IMR-90 (cell line): ENCODE results near the gene NRP1. TPM values are rescaled to one million over a fixed set of nuclear protein-coding genes. Genes with fewer than 3 reads are reported as not detected.
A peak's percentile ranks its signal among the peaks of the same experiment; 100 is the strongest.

Source experiments
- ATAC-seq: fragments of 200-7000 bp; cut with Tn5 transposase; 2 replicates; pipeline ENCODE4 v1.9.1; 2020; ENCODE audit warnings: low read depth, mild to moderate bottlenecking, moderate library complexity
- BruUV-seq: library from RNA; stranded (reverse); fragments of 400-500 nt; replicated peaks from 2 replicates; lab custom pipeline; 2021; lab: Mats Ljungman, UMichigan
- CTCF ChIA-PET: fragments of 300-600 bp; formaldehyde crosslinking; extraction: SDS; loops from one replicate; lab custom pipeline; 2021; ENCODE audit warnings: antibody characterized with exemption; lab: Yijun Ruan, JAX
- POLR2A ChIA-PET: fragments of 300-600 bp; sonication (Branson Sonifier 250); formaldehyde crosslinking; loops from one replicate; lab custom pipeline; 2022; ENCODE audit warnings: antibody characterized with exemption; ENCODE audit not compliant: unreplicated experiment; lab: Charles Lee
- DNase-seq: peaks from one replicate; pipeline ENCODE4 v3.0.0; 2013
- H2AFZ ChIP-seq: replicated peaks from 2 replicates; pipeline ENCODE3; 2013; ENCODE audit warnings: low read length, mild to moderate bottlenecking; ENCODE audit not compliant: poor library complexity
- H2AK5ac ChIP-seq: 2 replicates; pipeline ENCODE4 v1.6.1; 2013; ENCODE audit warnings: low read depth, low read length, inconsistent platforms
- H2AK9ac ChIP-seq: replicated peaks from 2 replicates; pipeline ENCODE3; 2013; ENCODE audit warnings: mild to moderate bottlenecking, low read depth, low read length, moderate library complexity; ENCODE audit not compliant: poor library complexity
- H2BK120ac ChIP-seq: 2 replicates; pipeline ENCODE4 v1.6.1; 2013; ENCODE audit warnings: low read depth, low read length, inconsistent platforms
- H2BK15ac ChIP-seq: 3 replicates; pipeline ENCODE4 v1.6.1; 2013; ENCODE audit warnings: low read depth, low read length, inconsistent platforms
- H2BK20ac ChIP-seq: 2 replicates; pipeline ENCODE4 v1.6.1; 2013; ENCODE audit warnings: low read depth, mild to moderate bottlenecking, inconsistent platforms, low read length, moderate library complexity
- H2BK5ac ChIP-seq: 2 replicates; pipeline ENCODE4 v1.6.1; 2013; ENCODE audit warnings: mild to moderate bottlenecking, low read depth, low read length, inconsistent platforms; ENCODE audit not compliant: poor library complexity, severe bottlenecking
- H3K14ac ChIP-seq: replicated peaks from 2 replicates; pipeline ENCODE4 v1.6.1; 2013; ENCODE audit warnings: low read depth, low read length, inconsistent platforms
- H3K18ac ChIP-seq: 2 replicates; pipeline ENCODE4 v1.6.1; 2013; ENCODE audit warnings: low read depth, low read length, control low read depth
- H3K23ac ChIP-seq: 2 replicates; pipeline ENCODE4 v1.6.1; 2013; ENCODE audit warnings: low read depth, low read length, inconsistent platforms
- H3K27ac ChIP-seq: 2 replicates; pipeline ENCODE4 v1.5.1; 2013; ENCODE audit warnings: mild to moderate bottlenecking, control low read depth, low read length; ENCODE audit not compliant: insufficient read depth
- H3K27me3 ChIP-seq: 2 replicates; pipeline ENCODE4 v1.6.1; 2013; ENCODE audit warnings: low read length; ENCODE audit not compliant: control insufficient read depth, insufficient read depth
- H3K36me3 ChIP-seq: 2 replicates; pipeline ENCODE4 v1.6.1; 2013; ENCODE audit warnings: low read length, mixed read lengths; ENCODE audit not compliant: control insufficient read depth, insufficient read depth
- H3K4ac ChIP-seq: 2 replicates; pipeline ENCODE4 v1.6.1; 2013; ENCODE audit warnings: low read depth, low read length, inconsistent platforms
- H3K4me1 ChIP-seq: 2 replicates; pipeline ENCODE4 v1.6.1; 2013; ENCODE audit warnings: low read length, mixed read lengths; ENCODE audit not compliant: control insufficient read depth, insufficient read depth
- H3K4me2 ChIP-seq: 2 replicates; pipeline ENCODE4 v1.6.1; 2013; ENCODE audit warnings: low read depth, mild to moderate bottlenecking, control low read depth, low read length, moderate library complexity
- H3K4me3 ChIP-seq: 2 replicates; pipeline ENCODE4 v1.5.1; 2013; ENCODE audit warnings: low read depth, mild to moderate bottlenecking, control low read depth, low read length, moderate library complexity; ENCODE audit not compliant: insufficient read depth
- H3K56ac ChIP-seq: 2 replicates; pipeline ENCODE4 v1.6.1; 2013; ENCODE audit warnings: low read length, inconsistent platforms; ENCODE audit not compliant: insufficient read depth; ENCODE audit errors: extremely low read depth
- H3K79me1 ChIP-seq, 2 experiments: 2 replicates each; pipeline ENCODE4 v1.6.1; 2013; ENCODE audit warnings: low read length in 2 of 2, inconsistent platforms in 1 of 2, low read depth in 1 of 2
- H3K9ac ChIP-seq: 2 replicates; pipeline ENCODE4 v1.6.1; 2013; ENCODE audit warnings: low read depth, low read length, control low read depth
- H3K9me1 ChIP-seq: 2 replicates; pipeline ENCODE4 v1.6.1; 2013; ENCODE audit warnings: low read length, inconsistent platforms; ENCODE audit not compliant: insufficient read depth
- H3K9me3 ChIP-seq: 2 replicates; pipeline ENCODE4 v1.6.1; 2013; ENCODE audit warnings: low read length; ENCODE audit not compliant: control insufficient read depth, insufficient read depth
- H4K20me1 ChIP-seq: 2 replicates; pipeline ENCODE4 v1.6.1; 2013; ENCODE audit warnings: low read length, inconsistent platforms; ENCODE audit not compliant: insufficient read depth
- H4K5ac ChIP-seq: 2 replicates; pipeline ENCODE4 v1.6.1; 2013; ENCODE audit warnings: mild to moderate bottlenecking, low read depth, low read length, control low read depth
- H4K8ac ChIP-seq, 2 experiments: 2 replicates each; pipeline ENCODE4 v1.6.1; 2013; ENCODE audit warnings: low read depth in 2 of 2, low read length in 2 of 2, control low read depth in 1 of 2, inconsistent platforms in 1 of 2
- H4K91ac ChIP-seq: 2 replicates; pipeline ENCODE4 v1.6.1; 2013; ENCODE audit warnings: low read depth, low read length, inconsistent platforms; ENCODE audit not compliant: insufficient read depth
- CEBPB ChIP-seq: IDR thresholded peaks from 2 replicates; pipeline ENCODE4 v1.6.1; 2012; ENCODE audit warnings: low read depth, low read length, improper control_type of control experiment
- CTCF ChIP-seq: conservative IDR thresholded peaks from 2 replicates; pipeline ENCODE4 v1.5.1; 2012; ENCODE audit warnings: mild to moderate bottlenecking, low read depth, low read length, improper control_type of control experiment
- FOS ChIP-seq: fragments of 150-350 bp; IDR thresholded peaks from 2 replicates; pipeline ENCODE4 v1.6.1; 2016; ENCODE audit warnings: low read depth, low read length
- MXI1 ChIP-seq: IDR thresholded peaks from 2 replicates; pipeline ENCODE4 v1.6.1; 2012; ENCODE audit warnings: low read depth, mild to moderate bottlenecking, low read length, moderate library complexity, borderline replicate concordance
- RAD21 ChIP-seq: IDR thresholded peaks from 2 replicates; pipeline ENCODE4 v1.6.1; 2012; ENCODE audit warnings: low read length, improper control_type of control experiment
- RCOR1 ChIP-seq: IDR thresholded peaks from 2 replicates; pipeline ENCODE4 v1.6.1; 2012; ENCODE audit warnings: mild to moderate bottlenecking, low read length, improper control_type of control experiment; ENCODE audit not compliant: insufficient replicate concordance
- RFX5 ChIP-seq: IDR thresholded peaks from 2 replicates; pipeline ENCODE4 v1.8.0; 2012; ENCODE audit warnings: low read depth, mild to moderate bottlenecking, low read length, moderate library complexity
- WGBS, 2 experiments: methylation state at CpG; one replicate each; pipeline versions ENCODE4 v1.1.5 to v1.1.7; 2013; ENCODE audit warnings: missing lambda C conversion rate in 2 of 2; ENCODE audit not compliant: insufficient read length in 1 of 2; ENCODE audit errors: extremely low coverage in 2 of 2; 5-methylcytosine and 5-hydroxymethylcytosine counted together
- dilution Hi-C: fragments of 300-500 bp; cut with HindIII; formaldehyde crosslinking; loops from one replicate; pipeline ENCODE4 v1.14.3; 2018; ENCODE audit warnings: low sequenced_read_pairs; ENCODE audit not compliant: unreplicated experiment
- in situ Hi-C: fragments of 300-500 bp; cut with MboI; formaldehyde crosslinking; loops from 3 replicates; pipeline ENCODE4 v1.14.3; 2019; ENCODE audit warnings: low sequenced_read_pairs, inconsistent platforms, mixed read lengths
- intact Hi-C: fragments of 100-400 bp; cut with micrococcal nuclease; formaldehyde crosslinking; loops from 2 replicates; pipeline ENCODE4 v1.10.0; 2022
- polyA plus RNA-seq, 3 experiments: library from polyadenylated mRNA; depleted of rRNA; stranded (reverse); fragments of >200 nt; gene quantifications; 2 replicates each; pipeline ENCODE4 v1.2.3, GENCODE V29; 2012; ENCODE audit warnings: low replicate concordance in 1 of 3
- total RNA-seq: library from RNA; depleted of rRNA; stranded (reverse); fragments of >200 nt; gene quantifications from 2 replicates; pipeline ENCODE4 v1.2.3, GENCODE V29; 2012
- TF ChIP-seq, protein P1 (sequence below): fragments of 150-350 bp; IDR thresholded peaks from 2 replicates; pipeline ENCODE4 v1.6.1; 2016; ENCODE audit warnings: low read depth, mild to moderate bottlenecking, low read length, moderate library complexity, borderline replicate concordance

NRP1 gene
- total and polyA plus RNA-seq, 2 of the 4 experiments (the other 2 are of a cell fraction): 108 to 227 TPM

DNA sequence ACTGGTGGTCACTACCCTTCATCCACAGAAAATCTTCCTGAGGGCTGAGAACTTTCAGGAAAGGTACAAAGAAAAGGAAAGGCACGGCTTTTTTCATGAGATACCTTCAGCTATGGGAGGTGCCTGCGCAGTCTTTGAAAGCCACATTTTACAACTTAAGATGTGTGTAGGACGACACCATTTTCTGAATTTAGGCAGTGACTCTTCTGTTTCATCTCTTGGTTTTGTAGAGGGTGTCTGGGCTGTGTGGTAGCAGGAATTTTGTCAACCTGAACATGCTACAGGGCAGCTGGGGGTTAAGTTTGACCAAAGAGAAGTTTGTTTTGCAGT lies 138.1 kb downstream of the NRP1 start:
- intact Hi-C loops: loop anchor here (10.0 kb wide), 1 partner anchor 402 kb away; no protein-coding TSS in a partner anchor
- no peak overlapping the region; the same call in 1 of the 2 replicates for H3K18ac ChIP-seq
- H3K4me3 ChIP-seq: no peak overlapping the region
- in situ Hi-C loops: no loop called here
- H3K79me1 ChIP-seq: peaks cover 8 to 28% of the 10 kb centered on the region in 2 experiments; a peak in 3 of 4 replicates
- H2AK9ac ChIP-seq: no peak overlapping the region
- no peak overlapping the region for H3K56ac ChIP-seq
- H3K4me2 ChIP-seq: no peak overlapping the region
- no peak for TF ChIP-seq RFX5
- no peak for TF ChIP-seq RCOR1
- TF ChIP-seq, protein P1, sequence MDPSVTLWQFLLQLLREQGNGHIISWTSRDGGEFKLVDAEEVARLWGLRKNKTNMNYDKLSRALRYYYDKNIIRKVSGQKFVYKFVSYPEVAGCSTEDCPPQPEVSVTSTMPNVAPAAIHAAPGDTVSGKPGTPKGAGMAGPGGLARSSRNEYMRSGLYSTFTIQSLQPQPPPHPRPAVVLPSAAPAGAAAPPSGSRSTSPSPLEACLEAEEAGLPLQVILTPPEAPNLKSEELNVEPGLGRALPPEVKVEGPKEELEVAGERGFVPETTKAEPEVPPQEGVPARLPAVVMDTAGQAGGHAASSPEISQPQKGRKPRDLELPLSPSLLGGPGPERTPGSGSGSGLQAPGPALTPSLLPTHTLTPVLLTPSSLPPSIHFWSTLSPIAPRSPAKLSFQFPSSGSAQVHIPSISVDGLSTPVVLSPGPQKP: no peak
- TF ChIP-seq CTCF: no peak
- no peak for TF ChIP-seq CEBPB
- no peak for TF ChIP-seq FOS
- no peak for TF ChIP-seq RAD21
- no peak for TF ChIP-seq MXI1
- H3K4me1 ChIP-seq: peaks cover 18% of the 10 kb centered on the region
- no peak overlapping the region for H3K9ac ChIP-seq
- H2BK15ac ChIP-seq: no peak overlapping the region
- no peak overlapping the region for H4K5ac ChIP-seq
- H2AK5ac ChIP-seq: no peak overlapping the region
- H3K23ac ChIP-seq: no peak overlapping the region
- H3K9me1 ChIP-seq: 0 out of 2 replicates have a peak, but pooled peaks cover 6% of the 10 kb centered on the region
- BruUV-seq: no TSS peak
- dilution Hi-C loops: no loop called here
- WGBS, 2 experiments: no CpG with 5 or more reads among the region's 3 CpGs
- no peak for ATAC-seq
- no peak overlapping the region for H3K27ac ChIP-seq
- no peaks in the 10 kb centered on the region for H3K27me3 ChIP-seq
- H3K14ac ChIP-seq: peak overlapping the region; percentile 8
- no peak overlapping the region for H2AFZ ChIP-seq
- peaks cover 11% of the 10 kb centered on the region for H3K36me3 ChIP-seq
- H4K20me1 ChIP-seq: no peaks in the 10 kb centered on the region
- peak overlapping the region; percentile 8; the same call in 1 of the 2 replicates for H4K91ac ChIP-seq
- no peak overlapping the region for H2BK20ac ChIP-seq
- no peak for DNase-seq
- H2BK120ac ChIP-seq: 0 out of 2 replicates have a peak overlapping the region, but pooled peaks have one; percentile 1
- POLR2A ChIA-PET: no interaction called here
- no peaks in the 10 kb centered on the region for H3K9me3 ChIP-seq
- peak overlapping the region; percentile 16 for H2BK5ac ChIP-seq
- peak overlapping the region; percentile 8; the same call in 1 of the 2 replicates for H3K4ac ChIP-seq
- H4K8ac ChIP-seq: no peak overlapping the region; a peak in 1 of 4 replicates
- CTCF ChIA-PET: no interaction called here
